GM23338 (cell line): ENCODE measurements around the gene TMEM120B. TPM values are rescaled to one million over a fixed set of nuclear protein-coding genes. Genes with fewer than 3 reads are reported as not detected.

ENCODE experiments used
- ATAC-seq: fragments of 200-7000 bp; cut with Tn5 transposase; 3 replicates; pipeline ENCODE4 v1.9.1; 2020
- DNase-seq: peaks from one replicate; pipeline ENCODE4 v3.0.0-alpha.2; 2015; ENCODE audit warnings: low spot score
- H2AFZ ChIP-seq: fragments of 200-600 bp; sonication (generic); 2 replicates; pipeline ENCODE4 v1.8.0; 2016; ENCODE audit warnings: antibody characterized with exemption, mild to moderate bottlenecking, moderate library complexity
- H3F3A ChIP-seq: fragments of 200-600 bp; sonication (generic); replicated peaks from 2 replicates; pipeline ENCODE4 v1.8.0; 2017; ENCODE audit warnings: antibody characterized with exemption, mixed run types, low read depth
- H3K27ac ChIP-seq: fragments of 200-600 bp; sonication (generic); 2 replicates; pipeline ENCODE4 v1.6.1; 2016; ENCODE audit warnings: low read depth
- H3K27me3 ChIP-seq: fragments of 200-600 bp; sonication (generic); 2 replicates; pipeline ENCODE4 v1.8.0; 2016; ENCODE audit warnings: mild to moderate bottlenecking, mixed run types, moderate library complexity; ENCODE audit not compliant: insufficient read depth
- H3K36me3 ChIP-seq: fragments of 200-600 bp; sonication (generic); 2 replicates; pipeline ENCODE4 v1.8.0; 2016; ENCODE audit warnings: mild to moderate bottlenecking; ENCODE audit not compliant: insufficient read depth
- H3K4me1 ChIP-seq: fragments of 200-600 bp; sonication (generic); 2 replicates; pipeline ENCODE4 v1.8.0; 2016; ENCODE audit warnings: mild to moderate bottlenecking, moderate library complexity; ENCODE audit not compliant: insufficient read depth
- H3K4me2 ChIP-seq: fragments of 200-600 bp; sonication (generic); 2 replicates; pipeline ENCODE4 v1.7.1; 2017; ENCODE audit warnings: mixed run types
- H3K4me3 ChIP-seq: fragments of 200-600 bp; sonication (generic); 2 replicates; pipeline ENCODE4 v1.6.1; 2016; ENCODE audit warnings: mixed run types
- H3K79me2 ChIP-seq: fragments of 200-600 bp; sonication (generic); replicated peaks from 2 replicates; pipeline ENCODE4 v1.8.0; 2017; ENCODE audit warnings: mild to moderate bottlenecking; ENCODE audit not compliant: insufficient read depth
- H3K9me2 ChIP-seq: fragments of 200-600 bp; sonication (generic); 2 replicates; pipeline ENCODE4 v1.8.0; 2017; ENCODE audit not compliant: insufficient read depth
- H4K20me1 ChIP-seq: fragments of 200-600 bp; sonication (generic); replicated peaks from 2 replicates; pipeline ENCODE4 v1.8.0; 2017; ENCODE audit warnings: mild to moderate bottlenecking; ENCODE audit not compliant: insufficient read depth
- H3K27ac Mint-ChIP-seq: 2 replicates; pipeline ENCODE4 v1.8.0; 2020; ENCODE audit warnings: inconsistent platforms, mild to moderate bottlenecking, moderate library complexity, mixed read lengths
- H3K27me3 Mint-ChIP-seq: 3 replicates; pipeline ENCODE4 v1.8.0; 2022; ENCODE audit warnings: low read depth, mild to moderate bottlenecking, moderate library complexity, mixed read lengths, inconsistent platforms; ENCODE audit not compliant: insufficient read depth, poor library complexity
- H3K36me3 Mint-ChIP-seq: 3 replicates; pipeline ENCODE4 v1.8.0; 2021; ENCODE audit warnings: low read depth, mild to moderate bottlenecking, inconsistent platforms, moderate library complexity, mixed read lengths
- H3K4me1 Mint-ChIP-seq: 3 replicates; pipeline ENCODE4 v1.8.0; 2020; ENCODE audit warnings: mild to moderate bottlenecking, inconsistent platforms, mixed read lengths
- H3K4me3 Mint-ChIP-seq: 3 replicates; pipeline ENCODE4 v1.8.0; 2021; ENCODE audit warnings: moderate library complexity, mild to moderate bottlenecking, inconsistent platforms, mixed read lengths
- H3K9me3 Mint-ChIP-seq: 3 replicates; pipeline ENCODE4 v1.8.0; 2020; ENCODE audit warnings: moderate library complexity, mild to moderate bottlenecking, inconsistent platforms, mixed read lengths
- CTCF ChIP-seq, 2 experiments: fragments of 200-600 bp in 1 of 2; sonication (generic) in 1 of 2; conservative IDR thresholded peaks; 2 replicates each; pipeline versions ENCODE4 v1.5.1 to v1.6.1; 2016 to 2017; ENCODE audit warnings: antibody characterized with exemption in 2 of 2, low read depth in 2 of 2, mild to moderate bottlenecking in 2 of 2, moderate library complexity in 1 of 2
- EZH2phosphoT487 ChIP-seq: fragments of 200-600 bp; sonication (generic); IDR thresholded peaks from one replicate; pipeline ENCODE4 v1.8.1; 2018; ENCODE audit warnings: antibody characterized with exemption; ENCODE audit not compliant: unreplicated experiment
- JUNB ChIP-seq: IDR thresholded peaks from one replicate; pipeline ENCODE4 v1.6.1; 2016; ENCODE audit warnings: antibody characterized with exemption; ENCODE audit not compliant: unreplicated experiment
- POLR2AphosphoS5 ChIP-seq: IDR thresholded peaks from 2 replicates; pipeline ENCODE4 v1.6.1; 2016; ENCODE audit warnings: antibody characterized with exemption, low read depth
- ZNF462 ChIP-seq: fragments of 250-450 bp; sonication (Bioruptor Pico); IDR thresholded peaks from 2 replicates; pipeline ENCODE4 v1.5.0; 2020; ENCODE audit warnings: mild to moderate bottlenecking, moderate library complexity
- polyA plus RNA-seq: library from polyadenylated mRNA; unstranded; fragments of >200 nt; fragmentation: Nextera tagmentation; extraction: Ambion mirVana; gene quantifications from 2 replicates; pipeline ENCODE4 v1.2.1, GENCODE V29; 2016
- total RNA-seq: library from RNA; depleted of rRNA; stranded (reverse); fragments of >200 nt; shearing (Covaris generic); gene quantifications from 2 replicates; pipeline ENCODE4 v1.2.3, GENCODE V29; 2014

TMEM120B gene
- total and polyA plus RNA-seq, 2 experiments from 2014 or later, result 15.0 to 36.0 TPM

GRCh38 chr12:121806546-121807423, 94.2 kb downstream of the TMEM120B start (continued):
- no peak for TF ChIP-seq ZNF462 (CRISPR knock-in tag)

- peak overlapping the region; percentile 98; the same call in 1 of the 2 replicates for H3K4me2 ChIP-seq
- Mint-ChIP-seq H3K9me3 (no peaks in the 10 kb centered on the region; the same call in 2 of the 3 replicates), H3K4me1 (peaks cover 36% of the 10 kb centered on the region), H3K36me3 (peaks cover 42% of the 10 kb centered on the region), H3K27me3 (peaks cover 24% of the 10 kb centered on the region), H3K4me3 (peak overlapping the region; percentile 89; the same call in 2 of the 3 replicates), H3K27ac (no peak overlapping the region)
- peaks cover 4% of the 10 kb centered on the region for H3F3A ChIP-seq
- H3K27me3 ChIP-seq, result no peaks in the 10 kb centered on the region
- peaks cover 58% of the 10 kb centered on the region for H3K79me2 ChIP-seq
- H3K4me1 ChIP-seq, result peaks cover 34% of the 10 kb centered on the region
- H3K4me3 ChIP-seq, result 0 out of 2 replicates have a peak overlapping the region, but pooled peaks have one; percentile 86
- peaks cover 6% of the 10 kb centered on the region; the same call in 1 of the 2 replicates for H4K20me1 ChIP-seq
- DNase-seq, result no peak
- H3K27ac ChIP-seq, result no peak overlapping the region
- H2AFZ ChIP-seq, result no peak overlapping the region
- H3K36me3 ChIP-seq, result no peaks in the 10 kb centered on the region
- TF ChIP-seq CTCF (conservative IDR thresholded peaks at IDR 0.05; ENCODE audit: low read depth in 2 of 2) (no peak), POLR2AphosphoS5 (no peak), JUNB (no peak), EZH2phosphoT487 (no peak)
- no peaks in the 10 kb centered on the region for H3K9me2 ChIP-seq
- ATAC-seq, result no peak
Observed at GRCh38 chr12:121807642-121808347, 95.2 kb downstream of the TMEM120B start.
